Forelimb muscle (tissue), 1 donor: ENCODE measurements around the gene SELL. TPM values are rescaled to one million over a fixed set of nuclear protein-coding genes. Genes with fewer than 3 reads are reported as not detected.
"Not testable (repeated sequence)": the region's sequence is repeated elsewhere in the genome, so short reads cannot be mapped to it uniquely, and the experiment has no call there.

Source experiments
- DNase-seq: peaks from one replicate; pipeline ENCODE4 v3.0.0-alpha.2; 2013; ENCODE audit warnings: low read depth
- polyA plus RNA-seq: library from polyadenylated mRNA; unstranded; fragments of 120-200 nt; gene quantifications from one replicate; pipeline ENCODE4 v1.2.1, GENCODE V29; 2013; ENCODE audit not compliant: insufficient read length

SELL gene
- polyA plus RNA-seq, result 1.6 TPM

DNA sequence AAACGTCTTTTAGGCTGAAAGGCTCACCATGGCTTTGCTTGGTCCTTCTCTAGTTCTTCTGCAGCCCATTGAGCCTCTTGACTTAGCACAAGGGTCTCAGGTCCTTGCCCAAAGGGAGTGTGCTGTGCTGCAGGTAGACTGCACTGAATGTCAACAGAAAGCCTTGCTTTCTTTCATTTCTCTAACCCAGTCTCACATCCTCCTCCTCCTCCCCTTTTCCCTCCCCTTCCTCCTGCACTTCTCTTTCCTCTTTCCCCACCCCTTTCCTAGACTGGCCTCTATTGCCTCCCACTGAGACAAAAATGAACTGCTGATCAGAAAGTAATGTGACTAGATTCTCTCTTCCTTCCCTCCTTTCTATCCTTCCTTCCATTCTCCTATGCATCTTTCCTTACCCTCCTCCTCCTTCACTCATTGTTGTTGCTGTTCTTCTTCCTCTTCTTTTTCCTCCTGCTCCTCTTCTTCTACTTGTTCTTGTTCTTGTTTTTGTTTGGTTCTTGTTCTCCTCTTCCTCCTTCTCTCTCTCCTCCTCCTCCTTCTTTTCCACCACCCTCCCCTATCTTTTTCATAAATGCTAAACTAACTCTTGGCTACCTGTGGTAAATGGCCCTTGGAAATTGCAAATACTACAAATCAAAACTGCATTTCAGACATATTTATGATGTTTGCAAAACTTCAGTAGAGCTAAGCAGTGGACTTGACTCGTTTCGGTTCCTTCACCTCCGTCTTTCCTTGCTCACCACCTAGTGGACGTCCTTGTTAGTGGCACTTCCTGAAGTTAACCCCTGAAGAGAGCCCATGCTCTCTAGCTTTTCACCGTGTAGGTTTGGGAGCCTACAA, at the start of gene SELL:
TSS of gene SELL (minus strand) at position 152 of the 840 bp plus-strand sequence. CDS start at position 30, 122 bp downstream.
- peak; percentile 26 for DNase-seq

DNA sequence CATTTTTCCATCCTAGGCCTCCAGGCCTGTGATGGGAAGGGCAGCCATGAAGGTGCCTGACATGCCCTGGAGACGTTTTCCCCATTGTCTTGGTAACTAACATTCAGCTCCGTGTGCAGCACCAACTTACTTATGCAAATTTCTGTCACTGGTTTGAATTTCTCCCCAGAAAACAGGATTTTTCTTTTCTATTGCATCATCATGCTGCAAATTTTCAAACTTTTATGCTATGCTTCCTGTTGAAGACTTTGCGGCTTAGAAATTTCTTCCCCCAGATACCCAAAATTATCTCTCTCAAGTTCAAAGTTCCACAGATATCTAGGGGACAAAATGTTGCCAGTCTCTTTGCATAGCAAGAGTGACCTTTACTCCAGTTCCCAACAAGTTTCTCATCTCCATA, 47.6 kb upstream of the SELL start:
- no peak for DNase-seq

DNA sequence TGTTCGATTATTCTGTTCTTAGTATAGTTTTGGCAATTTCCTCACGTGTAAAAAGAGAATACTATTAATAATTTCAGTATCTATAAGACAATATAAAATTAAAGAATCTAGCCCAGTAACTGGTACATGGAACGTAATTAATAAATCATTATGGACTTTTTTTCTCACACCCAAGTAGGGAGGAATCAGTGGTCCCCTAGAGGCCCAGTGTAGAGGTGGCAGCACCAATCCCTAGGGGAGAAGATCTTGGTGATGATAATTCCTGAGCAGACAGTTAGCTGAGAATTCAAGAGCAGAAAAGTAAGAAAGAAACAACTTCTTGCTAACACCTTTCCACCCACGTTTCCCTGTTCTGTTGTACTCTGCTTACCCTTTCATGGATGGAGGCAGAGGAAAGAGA, 42.1 kb upstream of the SELL start:
- DNase-seq, result no peak

DNA sequence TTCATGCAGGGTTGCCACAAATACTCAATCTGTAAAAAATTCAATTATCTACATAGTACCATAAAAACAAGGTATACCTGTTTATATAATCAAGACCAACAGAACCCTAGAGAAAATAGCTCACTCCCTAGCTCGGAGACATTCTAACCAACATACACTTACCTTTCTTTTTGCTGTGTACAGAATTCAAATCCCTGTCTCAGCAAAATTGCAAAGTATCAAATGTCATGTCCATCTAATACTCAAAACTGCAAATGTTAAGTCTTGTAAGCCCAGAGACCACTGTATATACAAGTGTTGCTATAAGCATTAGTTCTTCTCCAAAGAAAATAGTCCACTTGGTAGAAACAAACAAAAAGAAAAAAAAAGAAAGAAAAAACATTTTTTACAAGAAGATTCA, 38.6 kb upstream of the SELL start:
- no peak for DNase-seq

DNA sequence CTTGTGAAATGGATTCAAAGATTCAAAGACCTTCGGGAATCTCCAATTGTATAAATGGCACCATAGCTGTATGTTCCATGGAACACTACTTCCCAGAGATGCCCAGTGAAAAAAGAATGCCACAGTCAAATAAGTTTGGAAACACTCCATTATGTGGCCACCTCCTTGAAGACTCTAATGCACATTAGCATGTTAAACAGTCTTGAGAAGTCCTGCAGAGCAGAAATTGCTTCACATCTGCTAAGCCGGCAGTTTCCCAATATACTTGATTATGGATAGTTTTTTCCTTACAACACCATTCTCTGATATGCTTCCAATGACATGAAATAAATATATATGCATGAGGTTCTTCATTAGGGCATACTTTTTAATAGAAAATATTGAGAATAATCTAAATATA, 35.1 kb upstream of the SELL start:
- no peak for DNase-seq

DNA sequence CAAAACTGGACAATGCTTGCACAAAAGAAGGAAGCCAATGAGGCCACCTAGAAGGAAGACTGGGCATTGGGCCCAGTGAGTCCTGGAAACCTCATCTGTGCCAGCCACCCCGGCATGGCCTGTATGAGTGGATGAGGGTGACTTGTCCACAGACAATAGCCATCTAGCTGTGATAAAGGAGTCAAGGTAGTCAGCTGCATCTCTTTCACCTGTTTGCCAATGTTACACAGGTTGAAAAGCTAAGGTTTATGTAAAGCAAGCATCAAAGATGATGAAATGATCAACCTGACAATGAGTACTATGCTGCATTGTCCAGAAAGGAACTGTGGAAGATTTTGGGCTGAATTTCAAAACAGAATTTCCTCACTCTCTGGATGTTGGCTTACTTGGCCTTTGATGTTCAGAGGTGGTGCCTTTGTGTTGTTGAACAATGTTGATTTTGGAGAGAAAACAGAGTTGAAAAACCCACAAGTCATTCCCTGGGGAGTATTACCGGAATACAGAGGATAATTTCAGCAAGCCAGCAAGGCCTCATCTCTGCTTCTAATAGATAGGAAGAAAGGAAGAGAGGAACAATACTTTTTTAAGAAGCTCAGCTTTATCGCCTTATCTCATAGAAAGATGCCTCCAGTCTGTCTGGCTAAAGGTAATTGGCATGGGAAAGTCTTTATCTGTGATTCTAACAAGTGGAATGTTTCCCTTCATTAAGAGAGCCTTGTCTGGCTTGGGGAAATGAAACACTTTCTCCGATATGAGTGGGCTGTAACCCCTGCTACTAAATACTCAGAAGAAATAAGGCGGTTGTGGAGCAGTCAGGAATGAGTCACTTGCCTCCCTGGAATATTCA, 33.8 kb upstream of the SELL start:
- DNase-seq, result no peak

DNA sequence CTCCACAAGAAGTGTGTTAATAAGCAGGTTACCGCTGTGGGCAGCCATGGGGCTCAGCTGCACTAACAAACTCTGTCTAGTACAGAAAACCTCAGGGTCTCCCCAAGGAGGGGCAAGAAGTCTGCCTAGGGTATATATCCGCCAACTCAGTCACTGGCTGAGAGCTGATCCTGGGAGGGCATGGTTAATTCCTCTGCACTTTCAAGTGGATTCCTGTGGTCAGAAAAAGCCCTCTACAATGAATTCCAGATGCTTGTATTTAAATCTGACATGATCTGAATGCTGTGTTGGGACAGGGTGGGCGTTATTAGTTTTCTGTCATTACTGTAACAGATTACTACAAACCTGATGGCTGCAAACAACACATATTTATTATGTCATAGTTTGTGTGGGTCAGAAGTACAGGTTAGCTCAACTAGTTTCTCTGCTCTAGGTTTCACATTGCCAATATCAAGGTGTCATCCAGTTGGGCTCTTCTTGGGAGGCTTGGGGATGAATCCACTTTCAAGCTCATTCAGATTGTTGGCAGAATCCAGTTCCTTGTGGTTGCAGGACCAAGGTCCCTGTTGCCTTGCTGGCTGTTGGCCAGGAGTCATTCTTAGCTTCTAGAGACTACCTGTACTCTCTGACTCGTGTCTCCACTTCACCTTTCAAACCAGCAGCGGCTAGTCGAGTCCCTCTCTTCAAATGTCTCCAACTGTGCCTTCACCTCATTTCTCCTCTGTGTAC, 30.4 kb upstream of the SELL start:
- no peak for DNase-seq

DNA sequence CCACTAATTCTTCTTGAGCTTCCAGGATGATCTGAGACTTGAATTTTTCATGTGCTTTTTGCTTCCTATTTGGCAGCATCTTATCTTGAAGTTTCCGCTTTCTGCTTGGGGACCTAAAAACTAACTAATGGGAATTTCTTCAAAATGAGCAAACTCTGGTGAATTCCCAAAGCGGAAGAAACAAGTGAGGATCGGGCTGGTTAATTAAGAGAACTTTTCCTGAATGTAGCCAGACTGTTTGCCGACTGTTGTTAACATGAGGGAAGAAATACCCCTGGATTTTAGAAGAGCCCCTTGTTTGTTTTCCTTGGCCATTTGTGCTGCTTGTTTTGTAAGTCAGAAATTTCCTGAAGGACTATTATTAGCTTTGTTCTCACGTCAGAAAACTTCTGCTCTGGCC, 28.6 kb upstream of the SELL start:
- no peak for DNase-seq

DNA sequence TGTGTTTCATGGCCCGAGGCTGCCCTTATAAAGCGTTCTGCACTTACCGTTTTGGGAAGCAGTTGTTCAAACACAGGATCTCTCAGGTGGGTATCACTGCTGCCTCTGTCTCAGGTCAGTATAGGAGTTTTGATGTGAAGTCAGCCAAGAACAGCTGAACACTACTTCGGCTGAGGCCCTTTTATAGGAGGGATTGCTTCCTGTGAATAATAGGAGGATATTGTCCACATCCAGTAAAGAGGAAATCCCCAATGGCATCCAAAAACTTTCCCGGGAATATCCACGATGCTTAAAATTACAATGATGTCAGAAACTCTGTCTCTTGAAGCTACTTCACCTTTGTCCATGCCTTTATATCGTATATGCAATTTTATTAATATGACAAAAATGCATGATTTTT, 22.5 kb upstream of the SELL start, which contains the start of gene SELE:
TSS of gene SELE (minus strand) at position 156 of the 400 bp plus-strand sequence. CDS start 467 bp downstream, outside the sequence.
- DNase-seq, result no peak

DNA sequence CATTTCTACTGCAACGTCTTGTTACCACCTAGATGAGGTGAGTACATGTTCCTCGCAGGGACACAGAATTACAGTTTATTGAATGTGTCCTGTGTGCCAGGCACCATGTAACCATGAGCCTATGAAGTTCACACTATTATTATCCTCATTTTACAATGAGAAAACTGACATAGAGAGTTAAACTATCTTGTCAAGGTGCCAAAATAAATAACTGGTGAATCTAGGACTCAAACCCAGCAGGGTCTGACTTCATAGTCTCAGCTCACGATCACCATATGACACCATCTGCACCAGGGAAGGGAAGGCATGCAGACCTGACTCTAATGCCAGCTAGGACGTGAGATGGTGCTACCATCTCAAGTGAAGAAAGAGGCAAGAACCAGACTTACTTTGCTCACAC, 20.0 kb upstream of the SELL start:
- DNase-seq, result no peak

DNA sequence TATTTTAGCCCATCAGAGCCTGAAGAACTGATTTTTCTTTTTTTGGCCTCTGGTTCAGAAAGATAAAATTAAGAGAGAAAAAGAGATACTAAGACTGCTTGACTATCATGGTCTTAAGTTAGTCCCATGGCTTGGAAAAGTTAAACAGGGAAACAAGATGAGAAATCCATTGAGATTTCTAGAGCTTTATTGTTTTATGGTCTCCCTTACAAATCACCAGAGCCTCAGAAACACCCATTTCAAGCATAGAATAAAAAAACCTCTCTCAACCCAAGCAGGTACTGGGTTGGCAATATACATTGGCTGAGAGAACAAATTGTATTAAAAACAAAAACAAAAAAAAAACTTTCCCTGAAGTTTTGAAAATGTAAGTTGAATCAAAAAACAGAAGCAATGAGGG, 18.6 kb upstream of the SELL start:
- DNase-seq, result no peak

DNA sequence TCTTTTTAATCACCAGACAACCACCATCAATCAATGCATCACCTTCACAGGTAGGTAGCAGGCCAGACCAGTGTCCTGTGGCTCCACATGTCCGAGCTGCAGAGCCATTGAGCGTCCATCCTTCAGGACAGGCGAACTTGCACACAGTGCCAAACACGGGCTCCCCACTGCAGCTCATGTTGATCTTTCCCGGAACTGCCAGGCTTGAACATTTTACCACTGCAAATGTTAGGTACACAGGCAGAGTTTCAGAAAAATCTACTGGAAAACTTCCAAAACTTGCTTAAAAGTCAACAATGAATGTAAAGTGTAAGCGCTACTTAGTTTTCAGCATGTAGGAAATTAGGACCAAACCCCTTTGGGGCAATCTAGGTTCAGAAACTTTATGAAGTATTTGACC, 15.9 kb upstream of the SELL start:
- DNase-seq, result no peak

DNA sequence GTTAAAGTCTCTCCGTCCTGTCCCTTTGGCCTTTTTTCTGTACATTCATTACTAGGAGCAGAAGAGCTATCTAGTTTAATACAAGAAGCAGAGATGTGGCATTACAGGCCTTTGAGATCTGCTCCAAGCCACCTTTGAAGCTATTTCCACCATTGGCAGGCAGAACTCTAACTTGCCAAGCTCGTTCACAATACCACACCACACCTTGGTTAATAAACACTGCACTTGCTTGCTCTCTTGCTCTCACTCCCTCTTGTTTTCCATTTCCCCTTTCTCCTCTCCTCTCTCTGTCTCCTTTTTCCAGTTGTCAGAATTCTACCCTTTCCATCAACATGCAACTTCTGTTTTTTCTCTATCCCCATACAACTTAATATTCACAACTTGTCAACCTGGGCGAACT, 15.4 kb upstream of the SELL start:
- no peak for DNase-seq

DNA sequence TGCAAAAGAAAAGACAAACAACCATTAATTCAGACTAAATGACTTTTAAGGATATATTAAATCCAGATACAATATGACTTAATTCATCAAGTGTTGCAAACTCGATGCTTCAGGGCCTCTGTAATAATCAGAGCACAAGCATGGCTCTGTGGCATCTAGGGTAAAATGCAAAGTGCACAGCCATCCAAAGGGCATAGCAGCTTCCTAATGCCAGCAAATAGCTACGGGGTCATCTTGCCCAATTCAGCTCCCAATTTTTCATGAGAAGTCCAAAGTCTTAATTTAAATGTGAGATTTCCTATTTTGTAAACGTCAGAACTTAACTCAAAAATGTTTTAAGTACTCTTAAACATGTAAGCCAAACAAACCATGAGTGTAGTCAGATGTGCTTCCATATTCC, 14.5 kb upstream of the SELL start:
- DNase-seq, result no peak

DNA sequence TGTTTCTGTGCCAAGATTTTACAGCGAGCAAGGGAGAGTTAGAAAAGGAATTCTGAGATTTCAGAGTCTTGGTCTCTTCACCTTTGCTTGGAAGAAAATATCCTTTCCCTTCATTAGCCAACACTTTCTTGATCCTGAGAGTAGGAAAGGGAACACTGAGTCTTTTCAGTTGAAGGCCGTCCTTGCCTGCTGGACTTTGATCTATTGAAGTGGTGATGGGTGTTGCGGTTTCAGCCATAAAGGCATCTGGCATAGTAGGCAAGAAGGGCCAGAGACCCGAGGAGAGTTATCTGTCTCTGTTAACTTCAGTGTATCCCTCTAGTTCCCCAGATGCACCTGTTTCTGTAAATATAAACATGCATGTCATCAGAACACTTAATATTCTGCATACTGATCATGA, 12.7 kb upstream of the SELL start:
- DNase-seq, result no peak

DNA sequence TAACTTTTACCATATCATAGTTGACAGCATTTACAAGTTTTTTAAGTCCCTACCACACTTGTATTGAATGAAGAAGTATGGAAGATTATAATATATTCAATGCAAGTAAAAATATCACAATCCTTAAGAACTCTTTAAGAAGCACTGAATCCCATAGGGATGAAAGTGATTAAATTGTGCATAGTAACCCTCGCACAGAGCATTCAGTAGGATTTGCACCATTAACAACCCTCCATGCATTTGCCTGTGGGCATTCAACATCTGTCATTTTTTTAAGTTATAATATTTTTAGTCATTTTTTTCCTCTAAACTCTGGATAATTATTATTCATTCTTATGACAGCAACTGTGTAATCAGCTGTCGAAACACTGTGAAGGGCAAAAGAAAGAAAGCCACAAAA, 12.3 kb upstream of the SELL start:
- DNase-seq, result no peak

DNA sequence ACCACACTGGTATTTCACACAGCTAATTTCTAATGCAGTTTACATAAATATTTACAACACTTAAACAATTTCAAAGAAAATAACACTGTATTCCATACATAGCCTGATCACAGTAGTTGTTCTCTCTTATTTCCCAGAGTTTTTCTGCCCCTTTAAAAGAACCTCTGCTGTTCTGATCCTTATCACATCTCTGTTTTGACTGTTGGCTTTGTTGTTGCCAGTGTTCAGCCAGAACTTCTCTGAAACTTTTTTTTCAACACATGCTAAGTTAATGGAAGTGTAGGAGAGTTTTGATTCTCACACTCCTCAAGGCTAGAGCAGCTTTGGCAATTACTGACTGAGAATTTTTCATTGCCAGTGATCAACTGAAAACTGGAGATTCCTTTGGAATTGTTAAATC, 11.4 kb upstream of the SELL start:
- no peak for DNase-seq

DNA sequence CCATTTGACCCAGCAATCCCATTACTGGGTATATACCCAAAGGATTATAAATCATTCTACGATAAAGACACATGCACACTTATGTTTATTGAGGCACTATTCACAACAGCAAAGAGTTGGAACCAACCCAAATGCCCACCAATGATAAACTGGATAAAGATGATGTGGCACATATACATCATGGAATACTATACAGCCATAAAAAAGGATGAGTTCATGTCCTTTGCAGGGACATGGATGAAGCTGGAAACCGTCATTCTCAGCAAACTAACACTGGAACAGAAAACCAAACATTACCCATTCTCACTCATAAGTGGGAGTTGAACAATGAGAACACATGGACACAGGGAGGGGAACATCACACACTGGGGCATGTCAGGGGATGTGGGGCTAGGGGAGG, 3.7 kb upstream of the SELL start:
- DNase-seq, result not testable (repeated sequence)

DNA sequence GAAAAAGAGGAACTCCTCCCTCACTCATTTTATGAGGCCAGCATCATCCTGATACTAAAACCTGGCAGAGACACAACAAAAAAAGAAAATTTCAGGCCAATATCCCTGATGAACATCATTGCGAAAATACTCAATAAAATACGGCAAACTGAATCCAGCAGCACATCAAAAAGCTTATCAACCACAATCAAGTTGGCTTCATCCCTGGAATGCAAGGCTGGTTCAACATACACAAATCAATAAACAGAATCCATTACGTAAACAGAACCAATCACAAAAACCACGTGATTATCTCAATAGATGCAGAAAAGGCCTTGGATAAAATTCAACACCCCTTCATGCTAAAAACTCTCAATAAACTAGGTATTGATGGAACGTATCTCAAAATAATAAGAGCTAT, 1.7 kb upstream of the SELL start:
- not testable (repeated sequence) for DNase-seq

DNA sequence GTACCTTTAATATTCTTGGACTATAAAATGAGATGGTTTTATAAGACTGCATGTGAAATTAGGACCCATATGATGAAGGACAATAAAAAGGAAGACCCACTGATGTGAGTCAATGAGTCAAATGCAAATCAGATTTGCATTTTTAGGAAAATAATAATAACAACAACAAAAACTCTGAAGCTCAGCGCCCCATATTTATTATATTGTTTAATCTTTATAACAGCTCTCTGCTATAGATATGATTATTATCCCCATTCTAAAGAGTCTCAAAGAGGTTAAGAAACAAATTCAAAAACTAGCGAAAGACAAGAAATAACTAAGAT, 850 bp upstream of the SELL start:
- DNase-seq, result no peak

DNA sequence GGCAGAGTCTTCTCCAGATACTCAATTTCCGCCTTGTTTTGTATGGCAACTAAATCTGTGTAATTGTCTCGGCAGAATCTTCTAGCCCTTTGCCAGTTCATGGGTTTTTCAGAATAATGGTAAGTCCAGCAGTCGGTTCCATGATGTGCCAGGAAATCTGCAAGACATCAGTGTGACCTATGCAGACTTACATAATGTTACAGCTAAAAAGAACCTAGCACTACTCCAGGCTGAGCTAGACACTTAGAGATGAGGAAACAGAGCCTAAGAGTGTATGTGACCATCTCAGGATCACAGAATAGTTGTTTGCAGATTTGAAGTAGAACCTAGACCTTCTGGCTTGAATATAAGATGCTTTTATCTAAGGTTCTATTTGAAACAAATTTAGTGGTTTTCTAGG, 2.8 kb downstream of the SELL start:
- DNase-seq, result no peak

DNA sequence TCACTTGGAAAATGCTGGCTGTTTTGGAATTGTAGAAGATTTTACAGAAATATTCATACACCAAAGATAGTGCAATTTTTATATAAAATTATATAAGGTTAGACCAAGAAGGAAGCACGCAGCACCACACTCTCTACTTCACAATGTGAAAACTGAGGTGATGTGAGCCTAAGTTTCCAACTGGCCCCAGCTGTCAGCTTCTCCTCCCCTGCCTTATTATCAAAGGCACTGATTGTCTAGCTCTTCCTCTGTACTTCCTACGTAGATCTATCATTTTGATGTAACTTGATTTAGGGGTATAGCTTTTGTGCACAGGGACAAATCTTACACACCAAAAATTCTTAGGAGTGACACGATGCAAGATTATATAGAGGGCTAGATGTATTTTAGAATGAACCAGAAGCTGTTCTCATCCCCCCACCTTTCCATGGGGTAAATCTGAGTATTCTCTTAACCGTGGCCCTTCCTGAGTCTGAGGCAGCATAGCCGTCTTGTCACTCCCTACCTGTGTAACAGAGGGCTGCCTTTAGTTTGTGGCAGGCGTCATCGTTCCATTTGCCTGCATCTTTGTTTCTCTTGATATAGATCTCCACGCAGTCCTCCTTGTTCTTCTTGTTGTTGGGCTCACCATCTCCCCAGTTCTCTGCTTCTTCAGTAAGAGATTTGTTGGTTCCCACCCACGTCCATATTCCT, 3.4 kb downstream of the SELL start:
- DNase-seq, result no peak
